ENCODE measurements around the gene PAPLN.

PAPLN gene

GRCh38 chr14:73246387-73247150 lies 9.3 kb downstream of the PAPLN start:
- DNase-seq: no peak

DNA sequence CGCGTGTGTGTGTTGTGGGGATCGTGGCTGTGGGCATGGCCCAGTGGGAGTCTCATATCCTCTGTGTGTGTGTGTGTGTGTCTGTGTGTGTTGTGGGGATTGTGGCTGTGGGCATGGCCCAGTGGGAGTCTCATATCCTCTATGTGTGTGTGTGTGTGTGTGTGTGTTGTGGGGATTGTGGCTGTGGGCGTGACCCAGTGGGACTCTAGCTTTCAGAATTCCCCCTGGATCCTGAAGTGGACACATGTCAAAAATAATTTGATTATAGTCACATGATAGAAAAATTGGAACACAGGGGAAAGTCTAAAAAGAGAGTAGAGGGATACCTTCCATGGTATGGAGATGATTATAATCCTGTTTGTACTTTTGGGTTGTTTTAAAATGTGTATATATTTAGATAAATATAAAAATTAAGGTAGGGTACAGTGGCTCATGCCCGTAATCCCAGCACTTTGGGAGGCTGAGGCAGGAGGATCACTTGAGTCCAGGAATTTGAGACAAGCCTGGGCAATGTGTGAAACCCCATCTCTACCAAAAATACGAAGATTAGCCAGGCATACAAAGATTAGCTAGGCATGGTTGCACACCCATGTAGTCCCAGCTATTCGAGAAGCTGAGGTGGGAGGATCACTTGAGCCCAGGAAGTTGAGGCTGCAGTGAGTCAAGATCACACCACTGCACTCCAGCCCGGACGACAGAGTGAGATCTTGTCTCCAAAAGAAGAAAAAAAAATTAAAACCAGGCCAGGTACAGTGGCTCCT lies 11.0 kb downstream of the PAPLN start:
- DNase-seq: no peak

GRCh38 chr14:73249108-73249507 lies 11.8 kb downstream of the PAPLN start:
- DNase-seq: no peak

- DNase-seq: no peak
Observed at GRCh38 chr14:73249564-73250316, 12.4 kb downstream of the PAPLN start.

DNA sequence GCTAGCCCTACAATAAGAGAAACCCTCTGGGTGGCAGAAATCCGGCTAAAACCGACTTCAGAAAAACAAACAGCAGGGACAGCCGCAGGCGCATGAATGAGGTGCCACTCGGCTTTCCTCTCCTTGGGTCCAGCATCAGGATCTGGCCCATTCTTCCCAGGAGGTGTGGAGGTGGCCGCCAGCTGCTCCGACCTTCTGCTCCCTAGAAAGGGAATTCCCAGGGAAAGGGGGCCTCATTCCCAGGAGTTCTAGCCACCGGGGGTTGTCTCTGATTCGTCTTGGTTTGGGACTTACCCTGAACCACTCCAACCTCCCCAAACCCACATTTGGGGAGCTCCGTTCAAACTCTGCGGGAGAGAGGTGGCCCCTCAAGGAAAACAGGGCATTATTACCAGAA lies 13.0 kb downstream of the PAPLN start:
- DNase-seq: no peak

GRCh38 chr14:73250781-73251500 lies 13.6 kb downstream of the PAPLN start:
- no peak for DNase-seq

DNA sequence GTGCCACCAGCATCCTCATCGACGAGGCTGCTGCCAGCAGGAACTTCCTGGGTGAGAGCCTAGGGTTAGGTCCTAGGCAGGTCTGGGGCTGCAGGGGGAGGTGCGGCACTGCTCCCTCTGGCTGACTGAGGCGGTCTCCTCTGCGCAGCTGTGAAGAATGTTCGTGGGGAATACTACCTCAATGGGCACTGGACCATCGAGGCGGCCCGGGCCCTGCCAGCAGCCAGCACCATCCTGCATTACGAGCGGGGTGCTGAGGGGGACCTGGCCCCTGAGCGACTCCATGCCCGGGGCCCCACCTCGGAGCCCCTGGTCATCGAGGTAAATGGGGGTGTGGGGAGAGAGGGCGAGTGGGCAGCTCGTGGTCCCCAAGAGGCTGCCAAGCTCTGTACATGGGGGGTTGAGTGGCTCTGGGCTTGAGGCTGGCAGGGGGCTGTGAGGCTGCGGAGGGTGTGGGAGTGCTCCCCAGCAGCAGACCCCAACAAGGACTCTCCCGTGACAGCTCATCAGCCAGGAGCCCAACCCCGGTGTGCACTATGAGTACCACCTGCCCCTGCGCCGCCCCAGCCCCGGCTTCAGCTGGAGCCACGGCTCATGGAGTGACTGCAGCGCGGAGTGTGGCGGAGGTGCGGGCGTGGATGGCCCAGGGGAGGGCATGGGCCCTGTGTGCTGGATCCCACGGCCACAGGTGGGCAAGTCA lies 14.4 kb downstream of the PAPLN start:
- DNase-seq: no peak

DNA sequence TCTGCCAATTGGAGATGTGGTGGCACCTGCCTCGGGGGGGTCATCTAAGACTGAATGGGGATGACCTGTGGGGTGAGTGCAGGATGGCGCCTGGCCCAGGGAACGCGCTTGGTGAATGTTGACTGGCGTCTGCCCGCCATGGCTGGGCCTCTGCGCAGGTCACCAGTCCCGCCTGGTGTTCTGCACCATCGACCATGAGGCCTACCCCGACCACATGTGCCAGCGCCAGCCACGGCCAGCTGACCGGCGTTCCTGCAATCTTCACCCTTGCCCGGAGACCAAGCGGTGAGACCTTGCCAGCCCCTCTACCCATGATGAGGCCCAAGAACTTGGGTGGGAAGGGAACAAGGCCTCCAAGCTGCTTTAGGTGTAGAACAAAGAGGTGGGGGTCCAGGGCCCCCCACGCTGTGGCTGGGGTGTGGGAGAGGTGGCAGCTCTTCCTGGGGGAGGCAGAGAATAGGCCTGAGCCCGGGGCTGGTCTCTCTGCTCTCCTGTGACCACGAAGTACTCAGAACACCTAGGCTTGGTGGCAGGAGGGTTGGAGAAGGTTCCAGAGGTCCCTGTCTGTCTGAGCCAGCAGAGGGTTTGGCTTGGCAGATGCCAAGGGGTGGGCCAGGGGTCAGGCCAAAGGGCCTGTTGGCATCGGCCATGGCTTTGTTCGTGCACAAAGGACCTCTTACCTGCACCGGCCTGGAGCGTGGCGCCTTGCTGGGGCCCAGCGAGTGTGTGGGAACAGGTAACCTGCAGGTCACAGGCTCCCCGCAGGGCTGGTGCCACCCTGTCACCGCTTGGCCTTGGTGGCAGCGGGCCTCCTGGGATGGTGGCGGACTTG lies 15.4 kb downstream of the PAPLN start:
- no peak for DNase-seq

DNA sequence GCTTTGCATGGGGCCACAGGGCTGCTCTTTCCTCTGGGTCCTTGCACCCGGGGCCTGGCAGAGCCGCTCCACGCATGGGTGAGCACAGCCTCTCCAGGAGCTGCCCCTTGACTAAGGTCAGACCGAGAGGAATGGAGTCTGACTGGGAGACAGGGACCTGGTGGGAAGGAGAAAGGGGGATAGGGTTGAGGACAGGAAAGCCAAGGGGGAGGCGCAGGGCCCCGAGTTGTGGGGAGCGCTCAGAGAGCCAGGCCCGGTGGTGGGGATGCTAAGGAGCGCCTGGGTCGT lies 16.0 kb downstream of the PAPLN start:
- DNase-seq: no peak

GRCh38 chr14:73253721-73254120 lies 16.4 kb downstream of the PAPLN start:
- no peak for DNase-seq

GRCh38 chr14:73254247-73255004 lies 17.1 kb downstream of the PAPLN start:
- no peak for DNase-seq

DNA sequence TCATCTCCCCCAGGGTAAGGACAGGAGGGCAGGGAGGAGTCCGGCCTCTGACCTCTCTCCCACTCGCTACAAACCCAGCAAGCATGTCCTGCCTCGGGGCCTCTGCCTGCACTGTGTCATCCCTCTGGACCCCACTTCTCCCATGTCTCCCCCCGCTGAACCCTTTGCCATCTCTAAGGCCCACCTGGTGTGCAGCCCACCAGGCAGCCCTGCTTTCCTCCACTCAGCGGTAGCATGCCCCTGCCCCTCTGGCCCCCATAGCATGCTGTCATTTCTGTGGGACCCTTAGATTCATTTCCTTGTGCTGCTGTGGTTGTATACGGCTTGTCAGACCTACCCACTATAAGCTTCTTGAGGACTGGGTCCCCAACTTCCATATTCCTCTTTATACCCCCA lies 17.7 kb downstream of the PAPLN start:
- DNase-seq: no peak

- no peak for DNase-seq
Observed at GRCh38 chr14:73255693-73256225, 18.5 kb downstream of the PAPLN start.

GRCh38 chr14:73258076-73258475 lies 20.8 kb downstream of the PAPLN start:
- DNase-seq: no peak

GRCh38 chr14:73258845-73259611 lies 21.7 kb downstream of the PAPLN start:
- DNase-seq: no peak

DNA sequence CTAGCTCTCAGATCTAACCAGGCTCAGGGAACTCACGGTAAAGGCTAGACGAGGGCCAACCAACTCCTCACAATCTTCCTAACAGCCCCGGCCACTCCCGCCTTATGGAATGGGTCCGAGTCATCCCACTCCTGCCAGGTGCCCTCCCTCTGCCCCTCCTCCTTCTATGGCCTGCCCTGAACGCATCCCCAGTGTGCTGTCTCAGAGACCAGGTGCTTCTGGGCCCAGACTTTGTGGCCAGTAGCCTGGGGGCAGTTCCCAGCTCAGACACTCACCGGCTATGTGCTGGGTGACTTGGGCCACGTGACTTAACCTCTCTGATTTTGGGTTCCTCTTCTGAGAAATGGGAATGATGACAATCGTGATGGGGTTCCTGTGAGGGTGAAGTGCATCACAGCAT lies 22.5 kb downstream of the PAPLN start:
- DNase-seq: no peak

DNA sequence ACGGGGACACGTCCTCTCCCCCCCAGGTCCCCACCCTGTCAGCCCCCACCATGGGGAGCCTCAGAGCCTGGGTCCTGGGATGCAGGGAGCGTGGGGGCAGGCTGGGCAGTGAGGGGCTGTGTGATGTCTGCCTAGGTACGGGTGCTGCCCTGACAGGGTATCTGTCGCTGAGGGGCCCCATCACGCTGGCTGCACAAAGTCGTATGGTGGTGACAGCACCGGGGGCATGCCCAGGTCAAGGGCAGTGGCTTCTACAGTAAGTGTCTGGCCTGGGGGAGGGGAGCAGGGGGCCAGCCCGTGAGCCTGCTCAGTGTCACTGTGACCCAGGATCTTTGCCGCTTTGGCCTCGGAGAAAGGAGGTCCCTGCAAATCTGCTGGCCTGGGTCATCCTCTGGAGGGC lies 23.3 kb downstream of the PAPLN start:
- DNase-seq: no peak

- DNase-seq: no peak
Observed at GRCh38 chr14:73261075-73261474, 23.8 kb downstream of the PAPLN start.

DNA sequence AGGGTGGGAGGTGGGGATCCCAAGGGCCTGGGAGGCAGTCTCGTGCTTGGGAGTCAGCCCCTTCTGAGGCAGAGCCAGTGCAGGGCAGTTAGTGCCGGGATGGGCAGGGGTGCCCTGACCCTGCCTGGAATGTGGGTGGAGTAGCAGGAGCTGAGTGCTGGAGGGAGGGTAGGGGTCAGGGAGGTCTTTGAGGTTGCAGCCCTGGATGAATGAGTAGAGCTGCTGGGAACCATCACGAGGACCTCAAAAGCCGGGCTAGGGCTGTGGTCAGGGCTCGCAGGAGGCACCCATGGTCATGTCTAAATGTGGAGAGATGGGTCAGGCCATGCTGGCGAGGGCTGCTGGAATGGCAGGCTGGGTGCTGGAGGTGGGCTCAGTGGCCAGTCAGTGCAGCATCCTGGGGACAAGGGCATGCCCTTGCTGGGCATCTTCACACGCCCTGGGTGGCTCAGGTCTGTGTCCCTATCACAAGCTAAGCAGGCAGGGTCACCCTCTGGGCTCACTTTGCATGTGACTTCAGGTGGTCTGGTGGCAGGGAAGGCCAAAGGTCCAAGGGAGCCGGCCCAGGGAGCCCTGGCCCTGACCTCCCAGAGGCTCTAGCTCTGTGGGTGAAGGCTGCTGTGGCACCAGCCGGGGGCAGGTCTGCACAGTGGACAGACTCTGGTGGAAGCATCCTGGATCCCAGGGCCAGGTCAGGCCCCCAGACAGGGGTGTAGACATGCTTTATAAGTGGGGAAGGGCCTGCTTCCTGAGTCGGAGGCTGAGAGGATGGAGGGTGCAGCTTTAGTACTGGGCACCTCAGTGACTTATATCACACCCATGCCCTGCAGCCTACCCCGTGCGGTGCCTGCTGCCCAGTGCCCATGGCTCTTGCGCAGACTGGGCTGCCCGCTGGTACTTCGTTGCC lies 24.5 kb downstream of the PAPLN start:
- DNase-seq: no peak

All from CD4-positive, alpha-beta T cell treated with Interferon gamma for 1 hour (primary cell).